GM10266 (cell line): ENCODE results near the gene SLC38A1.

Source experiments
- DNase-seq: peaks from one replicate; pipeline ENCODE4 v3.0.0; 2012; ENCODE audit errors: extremely low spot score
- CTCF ChIP-seq: IDR thresholded peaks from 2 replicates; pipeline ENCODE4 v1.5.1; 2012; ENCODE audit warnings: mild to moderate bottlenecking, low read depth; ENCODE audit not compliant: control insufficient read depth, insufficient read depth; ENCODE audit errors: missing control alignments

The SLC38A1 gene

GRCh38 chr12:46242569-46242968 lies 26.3 kb downstream of the SLC38A1 start:
- TF ChIP-seq CTCF, result no peak

GRCh38 chr12:46240436-46240835 lies 28.4 kb downstream of the SLC38A1 start:
- DNase-seq, result no peak
- no peak for TF ChIP-seq CTCF

More at GRCh38 chr12:46242569-46242968, 26.3 kb downstream of the SLC38A1 start:
- no peak for DNase-seq

GRCh38 chr12:46238821-46239220 lies 30.0 kb downstream of the SLC38A1 start:
- DNase-seq, result no peak
- no peak for TF ChIP-seq CTCF

- DNase-seq, result no peak
Observed at GRCh38 chr12:46237371-46238045, 31.3 kb downstream of the SLC38A1 start.

GRCh38 chr12:46234000-46234399 lies 34.8 kb downstream of the SLC38A1 start:
- DNase-seq, result no peak
- TF ChIP-seq CTCF, result no peak

More at GRCh38 chr12:46237371-46238045, 31.3 kb downstream of the SLC38A1 start:
- no peak for TF ChIP-seq CTCF

GRCh38 chr12:46233423-46233822 lies 35.4 kb downstream of the SLC38A1 start:
- no peak for DNase-seq
- TF ChIP-seq CTCF, result no peak

- DNase-seq, result no peak
Observed at GRCh38 chr12:46230983-46231382, 37.9 kb downstream of the SLC38A1 start.

More at GRCh38 chr12:46230983-46231382, 37.9 kb downstream of the SLC38A1 start:
- TF ChIP-seq CTCF, result no peak
